Skeletal muscle tissue (tissue), 4 donors: ENCODE data around the gene LILRB1. TPM values are rescaled to one million over a fixed set of nuclear protein-coding genes. Genes with fewer than 3 reads are reported as not detected.
"Not testable (repeated sequence)": the region's sequence is repeated elsewhere in the genome, so short reads cannot be mapped to it uniquely, and the experiment has no call there.

Experiments
- H3K27ac ChIP-seq: one replicate; pipeline ENCODE4 v1.7.0; 2013; ENCODE audit warnings: mild to moderate bottlenecking, low read depth, low read length, inconsistent platforms
- H3K27me3 ChIP-seq, 3 donors: one replicate each; pipeline ENCODE4 v1.7.0; 2013; ENCODE audit warnings: low read length in 3 of 3; ENCODE audit not compliant: control insufficient read depth in 3 of 3, insufficient read depth in 3 of 3
- H3K36me3 ChIP-seq, 3 donors: one replicate each; pipeline ENCODE4 v1.7.0; 2013; ENCODE audit warnings: low read length in 3 of 3; ENCODE audit not compliant: control insufficient read depth in 3 of 3, insufficient read depth in 3 of 3
- H3K4me1 ChIP-seq, 3 donors: one replicate each; pipeline ENCODE4 v1.7.0; 2013; ENCODE audit warnings: low read length in 3 of 3, mild to moderate bottlenecking in 3 of 3; ENCODE audit not compliant: control insufficient read depth in 3 of 3, insufficient read depth in 3 of 3
- H3K4me3 ChIP-seq, 3 donors: one replicate each; pipeline ENCODE4 v1.7.0; 2013; ENCODE audit warnings: low read length in 3 of 3
- H3K9ac ChIP-seq, 3 donors: one replicate each; pipeline ENCODE4 v1.7.0; 2013; ENCODE audit warnings: low read length in 3 of 3, mild to moderate bottlenecking in 3 of 3, moderate library complexity in 2 of 3, low read depth in 1 of 3
- H3K9me3 ChIP-seq, 3 donors: one replicate each; pipeline ENCODE4 v1.7.0; 2013; ENCODE audit warnings: low read length in 3 of 3; ENCODE audit not compliant: control insufficient read depth in 3 of 3
- total RNA-seq: library from RNA; depleted of rRNA; stranded (reverse); fragments of >200 nt; gene quantifications from one replicate; pipeline ENCODE4 v1.2.3, GENCODE V29; 2014
- donor health status: Osteomylitis.

LILRB1 gene
- total RNA-seq, 1 donor from 2014 or later, result 1.0 TPM

GRCh38 chr19:54638683-54639082 lies 8.4 kb downstream of the LILRB1 start:
- Histone ChIP-seq H3K9ac (no peak overlapping the region), H3K27me3 (no peaks in the 10 kb centered on the region), H3K4me1 (no peaks in the 10 kb centered on the region), H3K36me3 (no peaks in the 10 kb centered on the region), H3K9me3 (peaks cover 0 to 5% (median 0%) of the 10 kb centered on the region in 3 donors), H3K27ac (no peak overlapping the region), H3K4me3 (no peak overlapping the region)

- not testable (repeated sequence) for H3K4me3 ChIP-seq, H3K36me3 ChIP-seq, H3K4me1 ChIP-seq, H3K27ac ChIP-seq, H3K9me3 ChIP-seq, H3K27me3 ChIP-seq, H3K9ac ChIP-seq
Observed at GRCh38 chr19:54642953-54643352, 12.7 kb downstream of the LILRB1 start.

- H3K27me3 ChIP-seq, H3K27ac ChIP-seq, H3K4me1 ChIP-seq, H3K9ac ChIP-seq, H3K9me3 ChIP-seq, H3K36me3 ChIP-seq, H3K4me3 ChIP-seq: not testable (repeated sequence)
Observed at GRCh38 chr19:54643583-54643982, 13.3 kb downstream of the LILRB1 start.

- Histone ChIP-seq H3K27ac (no peak overlapping the region), H3K4me1 (no peaks in the 10 kb centered on the region), H3K9ac (no peak overlapping the region), H3K36me3 (no peaks in the 10 kb centered on the region), H3K9me3 (no peaks in the 10 kb centered on the region), H3K27me3 (no peaks in the 10 kb centered on the region), H3K4me3 (no peak overlapping the region)
Observed at GRCh38 chr19:54644056-54644455, 13.8 kb downstream of the LILRB1 start.

- Histone ChIP-seq H3K27me3 (no peaks in the 10 kb centered on the region), H3K4me1 (no peaks in the 10 kb centered on the region), H3K36me3 (no peaks in the 10 kb centered on the region), H3K27ac (no peak overlapping the region), H3K9me3 (no peaks in the 10 kb centered on the region), H3K4me3 (no peak overlapping the region), H3K9ac (no peak overlapping the region)
Observed at GRCh38 chr19:54646331-54646841, 16.1 kb downstream of the LILRB1 start.

- Histone ChIP-seq H3K36me3 (no peaks in the 10 kb centered on the region), H3K4me3 (no peak overlapping the region), H3K27ac (no peak overlapping the region), H3K4me1 (no peaks in the 10 kb centered on the region), H3K27me3 (peaks cover 4 to 6% (median 6%) of the 10 kb centered on the region in 3 donors), H3K9me3 (no peaks in the 10 kb centered on the region), H3K9ac (no peak overlapping the region)
Observed at GRCh38 chr19:54648129-54648528, 17.8 kb downstream of the LILRB1 start.

GRCh38 chr19:54650108-54650655 lies 19.9 kb downstream of the LILRB1 start:
- no peaks in the 10 kb centered on the region for H3K9me3 ChIP-seq
- no peak overlapping the region for H3K27ac ChIP-seq
- H3K4me1 ChIP-seq, result no peaks in the 10 kb centered on the region
- no peak overlapping the region for H3K4me3 ChIP-seq
- no peaks in the 10 kb centered on the region for H3K36me3 ChIP-seq
- peaks cover 4 to 6% (median 6%) of the 10 kb centered on the region in 3 donors for H3K27me3 ChIP-seq
- no peak overlapping the region for H3K9ac ChIP-seq

GRCh38 chr19:54653181-54653809 lies 23.0 kb downstream of the LILRB1 start:
- Histone ChIP-seq H3K9ac (no peak overlapping the region), H3K4me1 (no peaks in the 10 kb centered on the region), H3K36me3 (no peaks in the 10 kb centered on the region), H3K27me3 (peaks cover 4 to 6% (median 6%) of the 10 kb centered on the region in 3 donors), H3K4me3 (no peak overlapping the region), H3K27ac (no peak overlapping the region), H3K9me3 (no peaks in the 10 kb centered on the region)

- Histone ChIP-seq H3K27me3 (peaks cover 4 to 6% (median 6%) of the 10 kb centered on the region in 3 donors), H3K27ac (no peak overlapping the region)
Observed at GRCh38 chr19:54654447-54655321, 24.4 kb downstream of the LILRB1 start.

GRCh38 chr19:54659300-54659699 lies 29.0 kb downstream of the LILRB1 start:
- H3K27me3 ChIP-seq, result no peaks in the 10 kb centered on the region
- H3K4me3 ChIP-seq, result no peak overlapping the region
- H3K9me3 ChIP-seq, result peaks cover 0 to 4% (median 0%) of the 10 kb centered on the region in 3 donors
- no peaks in the 10 kb centered on the region for H3K36me3 ChIP-seq
- no peak overlapping the region for H3K9ac ChIP-seq
- no peaks in the 10 kb centered on the region for H3K4me1 ChIP-seq
- no peak overlapping the region for H3K27ac ChIP-seq

More at GRCh38 chr19:54654447-54655321, 24.4 kb downstream of the LILRB1 start:
- Histone ChIP-seq H3K4me1 (no peaks in the 10 kb centered on the region), H3K4me3 (no peak overlapping the region), H3K36me3 (no peaks in the 10 kb centered on the region), H3K9me3 (no peaks in the 10 kb centered on the region), H3K9ac (no peak overlapping the region)
